HG03139 (cell line): ENCODE data around the gene ULBP2.
"Not testable (repeated sequence)": the region's sequence is repeated elsewhere in the genome, so short reads cannot be mapped to it uniquely, and the experiment has no call there.

Experiments used
- ATAC-seq: cut with Tn5 transposase; IDR thresholded peaks from one replicate; pipeline ENCODE4 v1.9.1; 2021; ENCODE audit not compliant: unreplicated experiment

ULBP2 gene

GRCh38 chr6:149925974-149926777 lies 15.6 kb upstream of the ULBP2 start:
- ATAC-seq: no peak

GRCh38 chr6:149927025-149927424 lies 14.8 kb upstream of the ULBP2 start:
- ATAC-seq: not testable (repeated sequence)

GRCh38 chr6:149929422-149929821 lies 12.4 kb upstream of the ULBP2 start:
- no peak for ATAC-seq

GRCh38 chr6:149931501-149931900 lies 10.3 kb upstream of the ULBP2 start:
- no peak for ATAC-seq

- no peak for ATAC-seq
Observed at GRCh38 chr6:149933036-149933435, 8.8 kb upstream of the ULBP2 start.

- ATAC-seq: no peak
Observed at GRCh38 chr6:149933461-149933860, 8.4 kb upstream of the ULBP2 start.

GRCh38 chr6:149934249-149935156 lies 7.3 kb upstream of the ULBP2 start:
- ATAC-seq: no peak

- ATAC-seq: no peak
Observed at GRCh38 chr6:149935246-149935645, 6.6 kb upstream of the ULBP2 start.

- ATAC-seq: no peak
Observed at GRCh38 chr6:149935668-149936067, 6.1 kb upstream of the ULBP2 start.

GRCh38 chr6:149936743-149937142 lies 5.1 kb upstream of the ULBP2 start:
- no peak for ATAC-seq

- not testable (repeated sequence) for ATAC-seq
Observed at GRCh38 chr6:149938013-149938570, 3.7 kb upstream of the ULBP2 start.

GRCh38 chr6:149938571-149939355 lies 3.1 kb upstream of the ULBP2 start:
- no peak for ATAC-seq

GRCh38 chr6:149939356-149939648 lies 2.5 kb upstream of the ULBP2 start:
- ATAC-seq: no peak

- ATAC-seq: no peak
Observed at GRCh38 chr6:149939909-149940671, 1.7 kb upstream of the ULBP2 start.

GRCh38 chr6:149940672-149940982 lies 1.2 kb upstream of the ULBP2 start:
- no peak for ATAC-seq

- ATAC-seq: no peak
Observed at GRCh38 chr6:149942461-149942829, 631 bp downstream of the ULBP2 start.

GRCh38 chr6:149943321-149943720 lies 1.5 kb downstream of the ULBP2 start:
- not testable (repeated sequence) for ATAC-seq

GRCh38 chr6:149945276-149945675 lies 3.5 kb downstream of the ULBP2 start:
- not testable (repeated sequence) for ATAC-seq

GRCh38 chr6:149946631-149947030 lies 4.8 kb downstream of the ULBP2 start:
- ATAC-seq: not testable (repeated sequence)

GRCh38 chr6:149947533-149947932 lies 5.7 kb downstream of the ULBP2 start:
- not testable (repeated sequence) for ATAC-seq

- ATAC-seq: no peak
Observed at GRCh38 chr6:149948011-149948410, 6.2 kb downstream of the ULBP2 start.
